Measurements from ENCODE around the gene TUBGCP2. TPM values are rescaled to one million over a fixed set of nuclear protein-coding genes. Genes with fewer than 3 reads are reported as not detected.

Gene TUBGCP2
- total and polyA plus RNA-seq, 7 donors: 20.3 to 53.2 (median 33.8) TPM

GRCh38 chr10:133277993-133278576, 30.6 kb downstream of the TUBGCP2 start:
- DNase-seq (peak in 1 of 2 donors; percentile 54), ATAC-seq (peak in 1 of 4 donors; percentile 5)
- Histone ChIP-seq H3K27me3 (ENCODE audit: insufficient read depth in 3 of 3, low read length in 2 of 3) (peaks cover 0 to 29% (median 7%) of the 10 kb centered on the region in 3 donors), H3K27ac (no peak overlapping the region), H3K4me3 (no peak overlapping the region), H3K9me3 (no peaks in the 10 kb centered on the region), H3K36me3 (ENCODE audit: insufficient read depth in 1 of 2, low read depth in 1 of 2) (peaks cover 4 to 47% of the 10 kb centered on the region in 2 donors), H3K4me1 (no peaks in the 10 kb centered on the region)
- no peak for TF ChIP-seq CTCF (IDR thresholded peaks at IDR 0.05)
- intact Hi-C loops (cut with DNase I): no loop called here
- WGBS, 3 donors: 75 to 85% (median 84%) methylated on average over 12 of the region's 12 CpGs

- intact Hi-C loops (cut with DNase I): no loop called here
- 52 to 61% (median 55%) methylated on average over 25 of the region's 25 CpGs for whole genome bisulfite sequencing, 3 donors
- H3K27me3 ChIP-seq (ENCODE audit: insufficient read depth in 3 of 3, low read length in 2 of 3): peaks cover 0 to 29% (median 7%) of the 10 kb centered on the region in 3 donors
- H3K27ac ChIP-seq: no peak overlapping the region
- DNase-seq (no peak), ATAC-seq (peak in 2 of 4 donors; percentile 21 to 35)
- TF ChIP-seq CTCF (IDR thresholded peaks at IDR 0.05): no peak
- peaks cover 4 to 41% of the 10 kb centered on the region in 2 donors for H3K36me3 ChIP-seq (ENCODE audit: insufficient read depth in 1 of 2, low read depth in 1 of 2)
- no peak overlapping the region for H3K4me3 ChIP-seq
- no peaks in the 10 kb centered on the region for H3K4me1 ChIP-seq
- H3K9me3 ChIP-seq: no peaks in the 10 kb centered on the region
Measured at GRCh38 chr10:133277277-133277992, 31.2 kb downstream of the TUBGCP2 start.

- ATAC-seq (peak; percentile 22 to 38 (median 28)), DNase-seq (peak in 1 of 2 donors; percentile 62)
- 4 to 6% (median 5%) methylated on average over 45 to 63 of the region's 63 CpGs for WGBS, 3 donors
- H3K4me3 ChIP-seq: peak within 1 kb of the TSS; percentile 15
- TF ChIP-seq CTCF (IDR thresholded peaks at IDR 0.05): no peak
- H3K4me1 ChIP-seq: no peaks in the 10 kb centered on the region
- intact Hi-C loops (cut with DNase I): no loop called here
- no peak within 1 kb of the TSS for H3K27ac ChIP-seq
- peaks cover 4 to 32% of the 10 kb centered on the region in 2 donors for H3K36me3 ChIP-seq (ENCODE audit: insufficient read depth in 1 of 2, low read depth in 1 of 2)
- peaks cover 0 to 29% (median 7%) of the 10 kb centered on the region in 3 donors for H3K27me3 ChIP-seq (ENCODE audit: insufficient read depth in 3 of 3, low read length in 2 of 3)
- H3K9me3 ChIP-seq: no peaks in the 10 kb centered on the region
Measured at GRCh38 chr10:133276435-133277201, 32.1 kb downstream of the TUBGCP2 start, which contains the start of gene ADAM8. Gene ADAM8, minus strand, starts transcription at chr10:133276868. Its CDS starts 51 bp downstream, at chr10:133276817.

- H3K27ac ChIP-seq: no peak overlapping the region
- no peak for ATAC-seq
Measured at GRCh38 chr10:133276100-133276434, 32.6 kb downstream of the TUBGCP2 start.

More at GRCh38 chr10:133276100-133276434, 32.6 kb downstream of the TUBGCP2 start:
- Histone ChIP-seq H3K27me3 (ENCODE audit: insufficient read depth in 3 of 3, low read length in 2 of 3) (peaks cover 0 to 29% (median 7%) of the 10 kb centered on the region in 3 donors), H3K36me3 (ENCODE audit: insufficient read depth in 1 of 2, low read depth in 1 of 2) (peaks cover 4 to 27% of the 10 kb centered on the region in 2 donors), H3K9me3 (no peaks in the 10 kb centered on the region), H3K4me1 (no peaks in the 10 kb centered on the region), H3K4me3 (peak overlapping the region; percentile 15)
- no peak for DNase-seq
- no peak for TF ChIP-seq CTCF (IDR thresholded peaks at IDR 0.05)
- intact Hi-C loops (cut with DNase I): no loop called here
- whole genome bisulfite sequencing, 3 donors: 29 to 35% (median 30%) methylated on average over 6 of the region's 6 CpGs

All from psoas muscle (tissue), 8 donors.